ENCODE results near the gene CSRP1. TPM values are rescaled to one million over a fixed set of nuclear protein-coding genes. Genes with fewer than 3 reads are reported as not detected.

Gene CSRP1
- total RNA-seq, 1 experiment from 2014 or later, result 94.4 TPM

- TF ChIP-seq REST (IDR thresholded peaks at IDR 0.05; ENCODE audit: insufficient read depth in 1 of 2, low read depth in 2 of 2, low read length in 1 of 2) (no peak), CTCF (IDR thresholded peaks at IDR 0.05) (no peak), SIN3A (IDR thresholded peaks at IDR 0.05; ENCODE audit: borderline replicate concordance, insufficient read depth, low read depth, low read length) (no peak), TCF7L2 (IDR thresholded peaks at IDR 0.05; ENCODE audit: low read depth, low read length) (no peak)
- Histone ChIP-seq H3K36me3 (ENCODE audit: control insufficient read depth, insufficient read depth, low read length) (no peaks in the 10 kb centered on the region), H3K27me3 (ENCODE audit: control insufficient read depth, insufficient read depth, low read length) (no peaks in the 10 kb centered on the region), H3K4me1 (ENCODE audit: control insufficient read depth, insufficient read depth, low read length) (peaks cover 25% of the 10 kb centered on the region), H3K9me3 (ENCODE audit: control insufficient read depth, insufficient read depth, low read depth, low read length) (no peaks in the 10 kb centered on the region), H3K27ac (ENCODE audit: low read length) (no peak overlapping the region), H3K4me3 (ENCODE audit: low read depth in 2 of 2, low read length in 2 of 2) (no peak overlapping the region)
- no peak for ATAC-seq
- intact Hi-C loops (cut with micrococcal nuclease; ENCODE audit: unreplicated experiment), result no loop called here
- ChIA-PET CTCF (interaction anchor here (0.6 to 6.7 kb wide), 2 partner anchors 28 to 74 kb away, joined by 4 to 110 read pairs; no protein-coding TSS in a partner anchor), POLR2A (interaction anchor here (0.7 kb wide), 1 partner anchor 28 kb away, joined by 3 read pairs; no protein-coding TSS in a partner anchor)
- no peak for DNase-seq (ENCODE audit: low read depth, low spot score)
- in situ Hi-C loops (cut with HindIII; ENCODE audit: low pct_unique_long_range_greater_than_20kb, low sequenced_read_pairs), result no loop called here
- no TSS peak for BruUV-seq (replicated peaks)
These were observed 2.9 kb upstream of the CSRP1 start for GRCh38 chr1:201509601-201510374.

GRCh38 chr1:201508809-201509208 lies 1.9 kb upstream of the CSRP1 start:
- no peak for ATAC-seq
- no peaks in the 10 kb centered on the region for H3K9me3 ChIP-seq (ENCODE audit: control insufficient read depth, insufficient read depth, low read depth, low read length)
- no peak overlapping the region for H3K27ac ChIP-seq (ENCODE audit: low read length)
- ChIA-PET CTCF (interaction anchor here (0.6 kb wide), 1 partner anchor 73 kb away, joined by 4 read pairs; no protein-coding TSS in a partner anchor), POLR2A (no interaction called here)
- in situ Hi-C loops (cut with HindIII; ENCODE audit: low pct_unique_long_range_greater_than_20kb, low sequenced_read_pairs), result no loop called here
- H3K36me3 ChIP-seq (ENCODE audit: control insufficient read depth, insufficient read depth, low read length), result no peaks in the 10 kb centered on the region
- no peaks in the 10 kb centered on the region for H3K27me3 ChIP-seq (ENCODE audit: control insufficient read depth, insufficient read depth, low read length)
- no TSS peak for BruUV-seq (replicated peaks)
- DNase-seq (ENCODE audit: low read depth, low spot score), result no peak
- peaks cover 33% of the 10 kb centered on the region for H3K4me1 ChIP-seq (ENCODE audit: control insufficient read depth, insufficient read depth, low read length)
- TF ChIP-seq REST (IDR thresholded peaks at IDR 0.05; ENCODE audit: insufficient read depth in 1 of 2, low read depth in 2 of 2, low read length in 1 of 2) (no peak), SIN3A (IDR thresholded peaks at IDR 0.05; ENCODE audit: borderline replicate concordance, insufficient read depth, low read depth, low read length) (no peak), CTCF (IDR thresholded peaks at IDR 0.05) (no peak), POLR2AphosphoS5 (IDR thresholded peaks at IDR 0.05; ENCODE audit: low read depth, low read length) (no peak), TCF7L2 (IDR thresholded peaks at IDR 0.05; ENCODE audit: low read depth, low read length) (no peak)
- H3K4me3 ChIP-seq (ENCODE audit: low read depth in 2 of 2, low read length in 2 of 2), result no peak overlapping the region
- intact Hi-C loops (cut with micrococcal nuclease; ENCODE audit: unreplicated experiment), result no loop called here

Measured in Panc1 (cell line).